ENCODE results near the gene CHRM5.

Gene CHRM5, protein sequence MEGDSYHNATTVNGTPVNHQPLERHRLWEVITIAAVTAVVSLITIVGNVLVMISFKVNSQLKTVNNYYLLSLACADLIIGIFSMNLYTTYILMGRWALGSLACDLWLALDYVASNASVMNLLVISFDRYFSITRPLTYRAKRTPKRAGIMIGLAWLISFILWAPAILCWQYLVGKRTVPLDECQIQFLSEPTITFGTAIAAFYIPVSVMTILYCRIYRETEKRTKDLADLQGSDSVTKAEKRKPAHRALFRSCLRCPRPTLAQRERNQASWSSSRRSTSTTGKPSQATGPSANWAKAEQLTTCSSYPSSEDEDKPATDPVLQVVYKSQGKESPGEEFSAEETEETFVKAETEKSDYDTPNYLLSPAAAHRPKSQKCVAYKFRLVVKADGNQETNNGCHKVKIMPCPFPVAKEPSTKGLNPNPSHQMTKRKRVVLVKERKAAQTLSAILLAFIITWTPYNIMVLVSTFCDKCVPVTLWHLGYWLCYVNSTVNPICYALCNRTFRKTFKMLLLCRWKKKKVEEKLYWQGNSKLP

DNA sequence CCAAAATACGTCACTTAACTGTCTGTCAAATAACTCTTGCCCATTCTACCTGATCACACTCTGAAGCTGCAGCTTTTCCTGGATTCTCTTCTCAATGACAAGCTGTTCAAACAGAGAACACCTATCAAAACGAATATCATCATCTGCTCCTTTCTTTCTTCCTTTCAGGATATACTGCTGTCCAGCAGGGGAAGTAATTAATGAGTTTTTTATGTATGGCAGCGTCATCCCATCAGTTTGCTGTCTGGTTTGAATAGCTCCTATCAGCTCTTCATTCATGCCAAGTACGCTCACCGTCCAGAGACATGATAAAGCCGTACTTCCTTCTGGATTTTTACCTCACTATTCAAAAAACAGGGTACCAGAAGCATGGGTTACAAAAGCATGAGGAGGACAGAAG is at the start of gene CHRM5:
TSS of gene CHRM5 (plus strand) at position 274 of the 400 bp plus-strand sequence. CDS start 94,221 bp downstream, outside the sequence.
- DNase-seq (ENCODE audit: low read depth): no peak

- no peak for DNase-seq (ENCODE audit: low read depth)
Measured at GRCh38 chr15:33923446-33923845, 44.9 kb upstream of the CHRM5 start.

- no peak for DNase-seq (ENCODE audit: low read depth)
Measured at GRCh38 chr15:33926260-33926659, 42.0 kb upstream of the CHRM5 start.

- no peak for DNase-seq (ENCODE audit: low read depth)
Measured at GRCh38 chr15:33932734-33933133, 35.6 kb upstream of the CHRM5 start.

DNA sequence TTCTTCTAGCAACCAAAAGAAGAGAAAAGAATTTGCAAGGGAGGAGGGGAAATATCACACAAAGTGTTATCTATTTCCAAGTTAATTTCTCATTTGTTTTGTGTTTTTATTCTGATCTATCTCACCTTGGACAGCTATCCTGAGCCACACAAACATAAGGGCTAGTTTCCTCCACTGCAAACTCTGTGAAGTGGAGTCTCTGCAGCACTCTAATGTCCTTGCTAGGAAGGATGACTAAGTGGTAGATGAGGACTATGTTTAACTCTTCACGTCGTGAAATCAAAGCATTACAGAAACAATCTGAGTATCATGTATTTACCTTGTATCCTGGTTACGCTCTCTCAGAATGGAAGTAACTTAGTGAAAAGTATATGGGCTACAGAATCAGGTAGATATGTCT is 33.9 kb upstream of the CHRM5 start:
- DNase-seq (ENCODE audit: low read depth): no peak

DNA sequence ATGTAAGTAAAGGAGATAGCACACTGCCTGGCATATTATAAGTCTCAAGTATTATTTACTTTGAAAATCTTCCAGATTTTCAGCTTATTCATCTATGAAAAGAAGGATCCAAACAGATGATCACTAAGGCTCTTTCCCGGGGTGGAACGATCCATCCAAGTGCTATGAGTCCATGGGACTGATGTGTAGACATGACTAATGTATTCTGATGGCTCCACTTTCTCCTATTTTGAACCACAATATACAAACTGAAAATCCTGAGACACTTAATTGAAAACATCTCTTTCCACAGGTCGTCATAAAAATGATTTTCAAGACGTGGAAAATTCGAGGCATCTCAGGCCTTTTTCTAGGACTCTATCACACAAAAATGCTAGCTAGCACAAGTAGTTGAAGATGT is 33.4 kb upstream of the CHRM5 start:
- no peak for DNase-seq (ENCODE audit: low read depth)

DNA sequence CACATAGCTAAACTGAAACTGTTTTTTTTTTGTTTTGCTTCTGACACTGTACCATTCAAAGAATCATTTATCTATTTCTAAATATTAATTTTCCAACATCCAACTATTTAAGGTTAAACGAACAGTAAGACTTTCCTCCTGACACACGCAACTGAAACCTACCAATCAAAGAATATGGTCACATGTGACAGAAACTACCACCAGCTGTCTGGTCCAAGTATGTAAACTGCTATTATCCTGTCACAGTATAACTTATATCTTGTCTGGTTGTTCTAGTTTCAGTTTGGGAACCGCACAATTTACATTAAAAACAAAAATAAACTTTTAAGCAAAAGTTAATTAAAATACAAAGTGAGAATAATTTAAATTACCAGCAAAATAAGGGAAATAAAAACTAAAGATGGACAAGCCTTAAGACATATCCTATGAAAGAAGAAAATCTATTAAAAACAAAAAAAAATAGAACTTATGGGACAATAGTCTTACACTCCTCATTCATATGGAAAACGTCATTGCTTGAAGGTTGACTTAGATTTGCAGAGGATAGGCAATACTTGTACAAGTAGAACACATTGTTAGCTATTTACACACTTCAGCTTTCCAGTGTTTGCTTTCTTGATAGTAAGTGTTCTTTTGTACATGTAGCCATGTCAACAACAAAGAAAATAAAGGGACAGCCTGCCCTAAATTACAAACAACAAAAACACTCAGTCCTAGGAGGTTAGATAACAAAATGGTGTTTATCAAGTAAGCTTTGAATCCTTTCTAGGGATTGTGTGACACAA is 26.8 kb upstream of the CHRM5 start:
- no peak for DNase-seq (ENCODE audit: low read depth)

- DNase-seq (ENCODE audit: low read depth): no peak
Measured at GRCh38 chr15:33946152-33946551, 22.1 kb upstream of the CHRM5 start.

- no peak for DNase-seq (ENCODE audit: low read depth)
Measured at GRCh38 chr15:33955945-33956344, 12.4 kb upstream of the CHRM5 start.

DNA sequence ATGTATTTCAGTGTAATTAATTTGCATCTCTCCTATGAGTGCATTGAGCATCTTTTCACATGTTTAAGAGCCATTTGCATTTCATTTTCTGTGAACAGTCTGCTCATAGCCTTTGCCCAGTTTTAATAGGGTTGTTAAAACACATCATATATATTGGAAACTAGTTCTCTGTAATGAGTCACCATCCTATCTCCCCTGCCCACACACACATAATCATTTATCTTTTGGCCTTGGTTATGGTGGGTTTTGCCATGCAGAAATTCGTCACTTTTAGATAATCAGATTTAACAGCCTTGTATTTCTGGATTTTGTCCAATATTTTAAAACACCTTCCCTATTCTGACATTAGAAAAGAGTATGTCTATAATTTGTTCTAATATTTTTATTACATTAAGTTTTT is 11.9 kb upstream of the CHRM5 start:
- DNase-seq (ENCODE audit: low read depth): no peak

- no peak for DNase-seq (ENCODE audit: low read depth)
Measured at GRCh38 chr15:33959844-33960548, 8.3 kb upstream of the CHRM5 start.

- DNase-seq (ENCODE audit: low read depth): no peak
Measured at GRCh38 chr15:33960549-33960935, 7.8 kb upstream of the CHRM5 start.

GRCh38 chr15:33963831-33964664 is 4.2 kb upstream of the CHRM5 start:
- no peak for DNase-seq (ENCODE audit: low read depth)

DNA sequence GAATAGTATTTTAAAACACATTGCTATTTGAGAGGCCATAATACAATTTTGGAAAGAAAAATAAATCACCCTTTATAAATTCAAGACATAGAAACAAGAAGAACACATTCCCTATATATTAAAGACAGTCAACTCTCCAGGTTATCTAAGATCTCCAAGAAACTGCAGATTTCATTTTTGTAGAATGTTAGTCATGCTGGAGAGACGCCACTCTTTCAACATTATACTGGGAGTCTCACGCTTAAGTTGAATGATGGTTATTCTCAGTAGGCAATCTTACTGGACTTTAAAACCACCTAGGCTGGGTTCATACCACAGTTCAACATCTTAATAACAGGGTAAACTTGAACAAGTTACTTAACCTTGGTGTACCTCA is 3.6 kb upstream of the CHRM5 start:
- no peak for DNase-seq (ENCODE audit: low read depth)

DNA sequence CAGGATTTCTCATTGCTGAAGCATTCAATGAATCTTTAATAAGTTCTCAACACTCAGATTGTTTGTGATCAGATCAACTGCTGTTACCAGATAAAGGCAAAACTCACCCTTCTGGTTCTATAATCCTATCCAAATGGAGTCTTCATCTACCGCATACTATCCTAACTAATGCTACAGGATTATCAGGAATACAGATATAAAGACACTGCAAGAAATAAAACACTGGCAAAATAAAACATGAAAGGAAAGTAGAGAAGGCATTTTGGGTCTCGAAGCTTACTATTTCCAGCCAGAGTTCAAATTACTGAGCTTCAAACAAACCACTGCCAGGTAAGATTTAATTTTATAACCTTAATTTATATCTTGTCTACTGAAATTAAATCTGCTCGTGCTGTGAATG is 524 bp downstream of the CHRM5 start:
- DNase-seq (ENCODE audit: low read depth): no peak

- no peak for DNase-seq (ENCODE audit: low read depth)
Measured at GRCh38 chr15:33971811-33972210, 3.5 kb downstream of the CHRM5 start.

DNA sequence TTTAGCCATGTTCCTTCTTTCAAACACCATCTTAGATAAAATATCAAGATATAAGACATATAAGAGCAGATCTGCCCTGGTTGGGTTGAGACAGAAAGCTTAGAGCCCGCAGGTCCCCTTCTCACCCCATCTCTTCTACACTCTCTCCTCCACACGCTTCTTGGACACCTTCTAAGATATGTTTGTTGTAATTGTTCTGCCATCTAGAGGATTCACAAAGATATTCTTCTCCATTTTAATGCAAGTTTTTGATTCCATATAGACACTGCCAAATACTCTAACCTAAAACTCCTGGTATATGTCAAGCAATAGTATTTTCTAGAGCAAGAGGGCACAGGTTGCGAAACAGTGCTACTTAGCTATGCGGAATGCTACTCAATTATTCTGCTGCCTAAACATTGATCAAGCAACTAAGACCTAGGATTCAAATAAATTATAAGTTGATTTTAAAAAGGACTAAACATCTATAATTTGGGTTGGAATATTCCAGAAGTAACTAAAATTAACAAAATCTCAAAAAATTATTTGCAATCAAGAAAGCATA is 6.8 kb downstream of the CHRM5 start:
- no peak for DNase-seq (ENCODE audit: low read depth)

- no peak for DNase-seq (ENCODE audit: low read depth)
Measured at GRCh38 chr15:33980159-33980558, 11.9 kb downstream of the CHRM5 start.

GRCh38 chr15:33982516-33982915 is 14.2 kb downstream of the CHRM5 start:
- no peak for DNase-seq (ENCODE audit: low read depth)

DNA sequence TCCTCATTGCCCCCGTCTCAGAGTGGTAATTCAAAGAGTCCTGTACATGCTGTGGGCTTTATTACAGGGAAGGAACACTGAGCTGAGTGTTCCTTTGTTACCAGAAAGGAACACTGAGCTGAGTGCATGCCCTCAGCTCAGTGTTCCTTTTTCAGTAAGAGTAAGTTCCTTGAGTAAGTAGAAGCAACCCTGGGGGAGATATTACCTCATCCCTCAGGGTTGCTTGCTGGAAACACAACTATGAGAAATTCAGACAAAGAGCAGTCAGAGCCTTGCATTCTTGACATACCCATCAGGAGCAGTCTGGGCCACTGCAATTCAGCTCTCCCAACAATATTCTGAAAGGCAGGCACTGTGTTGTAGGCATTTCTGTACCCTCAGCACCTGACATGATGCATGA is 17.0 kb downstream of the CHRM5 start:
- no peak for DNase-seq (ENCODE audit: low read depth)

DNA sequence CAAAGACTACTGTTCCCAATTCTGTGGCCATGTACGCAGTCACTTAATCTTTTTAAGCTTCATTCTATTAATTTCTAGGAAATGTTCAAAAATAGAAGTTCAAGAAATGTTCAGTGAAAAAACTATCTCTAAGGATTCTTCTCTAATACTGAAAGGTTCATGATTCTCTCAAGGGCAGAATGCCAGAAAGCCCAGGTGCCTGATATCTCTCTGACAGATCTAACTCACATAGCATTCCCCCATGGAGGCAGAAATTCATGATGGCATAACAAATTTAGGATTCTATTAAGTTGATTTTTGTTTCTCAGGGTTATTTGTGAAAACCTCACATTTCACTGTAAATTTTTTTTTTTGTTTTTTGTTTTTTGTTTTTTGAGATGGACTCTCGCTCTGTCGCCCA is 17.5 kb downstream of the CHRM5 start:
- DNase-seq (ENCODE audit: low read depth): no peak
